Lower leg skin (tissue), 3 donors: Measurements from ENCODE around the gene SDC4.

ENCODE experiments used
- CTCF ChIP-seq, 3 donors: fragments of 450-650 bp; IDR thresholded peaks; one replicate each; pipeline ENCODE4 v1.5.1; 2016; ENCODE audit warnings: antibody characterized with exemption in 3 of 3, mild to moderate bottlenecking in 3 of 3, moderate library complexity in 2 of 3
- POLR2A ChIP-seq, 2 donors: fragments of 450-650 bp; IDR thresholded peaks; one replicate each; pipeline ENCODE4 v1.6.1; 2016 to 2017; ENCODE audit warnings: antibody characterized with exemption in 2 of 2, mild to moderate bottlenecking in 1 of 2, moderate library complexity in 1 of 2

GRCh38 chr20:45392733-45393132 is 44.5 kb upstream of the SDC4 start:
- TF ChIP-seq CTCF (IDR thresholded peaks at IDR 0.05) (no peak), POLR2A (IDR thresholded peaks at IDR 0.05) (no peak)
